Breast epithelium (tissue), 3 donors: ENCODE measurements around the gene DSPP.

Experiments
- POLR2A ChIP-seq: fragments of 450-650 bp; IDR thresholded peaks from one replicate; pipeline ENCODE4 v1.6.1; 2016; ENCODE audit warnings: antibody characterized with exemption, mild to moderate bottlenecking, moderate library complexity
- POLR2AphosphoS5 ChIP-seq, 3 donors: sonication (generic); formaldehyde crosslinking; IDR thresholded peaks; one replicate each; pipeline ENCODE4 v1.6.1; 2017; ENCODE audit warnings: antibody characterized with exemption in 3 of 3

DNA sequence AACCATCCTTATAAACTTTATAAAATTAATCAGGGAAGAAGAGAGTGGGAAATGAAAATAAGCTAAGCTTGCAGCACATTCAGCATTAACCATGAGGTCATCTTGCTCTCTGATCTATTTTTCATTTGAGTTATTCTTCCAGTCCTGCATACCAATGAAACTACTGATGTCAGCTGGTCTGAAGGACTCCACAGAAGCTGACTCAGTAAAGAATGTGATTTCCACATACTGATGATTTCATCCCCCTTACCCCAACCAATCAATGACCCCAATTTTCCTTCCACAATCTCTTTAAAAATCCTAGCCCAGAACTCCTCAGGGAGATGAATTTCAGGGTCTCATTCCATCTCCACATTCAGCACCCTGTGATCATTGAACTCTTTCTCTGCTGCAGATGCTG lies 18.8 kb upstream of the DSPP start:
- peak in 1 of 3 donors; percentile 39 for TF ChIP-seq POLR2AphosphoS5 (IDR thresholded peaks at IDR 0.05)
- TF ChIP-seq POLR2A, result no peak
